ENCODE data around the gene HHAT.

Gene HHAT

GRCh38 chr1:210372931-210373627, 44.4 kb downstream of the HHAT start:
- H3K36me3 ChIP-seq (ENCODE audit: control insufficient read depth, insufficient read depth, low read length): no peaks in the 10 kb centered on the region
- DNase-seq (ENCODE audit: extremely low read depth, insufficient read length): no peak
- TF ChIP-seq CTCF (IDR thresholded peaks at IDR 0.05; ENCODE audit: insufficient read depth, low read length, poor library complexity, severe bottlenecking): no peak
- H3K27me3 ChIP-seq (replicated peaks; ENCODE audit: control insufficient read depth, insufficient read depth, low read length): no peaks in the 10 kb centered on the region
- no peak overlapping the region for H3K4me3 ChIP-seq (replicated peaks; ENCODE audit: low read depth, low read length)

- DNase-seq (ENCODE audit: extremely low read depth, insufficient read length): no peak
- no peaks in the 10 kb centered on the region for H3K36me3 ChIP-seq (ENCODE audit: control insufficient read depth, insufficient read depth, low read length)
- no peaks in the 10 kb centered on the region for H3K27me3 ChIP-seq (replicated peaks; ENCODE audit: control insufficient read depth, insufficient read depth, low read length)
- TF ChIP-seq CTCF (IDR thresholded peaks at IDR 0.05; ENCODE audit: insufficient read depth, low read length, poor library complexity, severe bottlenecking): no peak
- no peak overlapping the region for H3K4me3 ChIP-seq (replicated peaks; ENCODE audit: low read depth, low read length)
These were observed 44.9 kb downstream of the HHAT start for GRCh38 chr1:210373628-210373877.

- no peaks in the 10 kb centered on the region for H3K36me3 ChIP-seq (ENCODE audit: control insufficient read depth, insufficient read depth, low read length)
- H3K4me3 ChIP-seq (replicated peaks; ENCODE audit: low read depth, low read length): no peak overlapping the region
- TF ChIP-seq CTCF (IDR thresholded peaks at IDR 0.05; ENCODE audit: insufficient read depth, low read length, poor library complexity, severe bottlenecking): peak; percentile 90
- DNase-seq (ENCODE audit: extremely low read depth, insufficient read length): peak; percentile 82
- H3K27me3 ChIP-seq (replicated peaks; ENCODE audit: control insufficient read depth, insufficient read depth, low read length): no peaks in the 10 kb centered on the region
These were observed 45.3 kb downstream of the HHAT start for GRCh38 chr1:210373878-210374599.

GRCh38 chr1:210374600-210374953, 45.9 kb downstream of the HHAT start:
- no peak for TF ChIP-seq CTCF (IDR thresholded peaks at IDR 0.05; ENCODE audit: insufficient read depth, low read length, poor library complexity, severe bottlenecking)
- Histone ChIP-seq H3K36me3 (ENCODE audit: control insufficient read depth, insufficient read depth, low read length) (no peaks in the 10 kb centered on the region), H3K4me3 (replicated peaks; ENCODE audit: low read depth, low read length) (no peak overlapping the region), H3K27me3 (replicated peaks; ENCODE audit: control insufficient read depth, insufficient read depth, low read length) (no peaks in the 10 kb centered on the region)
- DNase-seq (ENCODE audit: extremely low read depth, insufficient read length): no peak

GRCh38 chr1:210376836-210377372, 48.2 kb downstream of the HHAT start:
- no peak for DNase-seq (ENCODE audit: extremely low read depth, insufficient read length)
- no peak for TF ChIP-seq CTCF (IDR thresholded peaks at IDR 0.05; ENCODE audit: insufficient read depth, low read length, poor library complexity, severe bottlenecking)
- no peaks in the 10 kb centered on the region for H3K27me3 ChIP-seq (replicated peaks; ENCODE audit: control insufficient read depth, insufficient read depth, low read length)

More at GRCh38 chr1:210376836-210377372, 48.2 kb downstream of the HHAT start:
- no peaks in the 10 kb centered on the region for H3K36me3 ChIP-seq (ENCODE audit: control insufficient read depth, insufficient read depth, low read length)
- H3K4me3 ChIP-seq (replicated peaks; ENCODE audit: low read depth, low read length): no peak overlapping the region
